ENCODE results near the gene FAM170B.

DNA sequence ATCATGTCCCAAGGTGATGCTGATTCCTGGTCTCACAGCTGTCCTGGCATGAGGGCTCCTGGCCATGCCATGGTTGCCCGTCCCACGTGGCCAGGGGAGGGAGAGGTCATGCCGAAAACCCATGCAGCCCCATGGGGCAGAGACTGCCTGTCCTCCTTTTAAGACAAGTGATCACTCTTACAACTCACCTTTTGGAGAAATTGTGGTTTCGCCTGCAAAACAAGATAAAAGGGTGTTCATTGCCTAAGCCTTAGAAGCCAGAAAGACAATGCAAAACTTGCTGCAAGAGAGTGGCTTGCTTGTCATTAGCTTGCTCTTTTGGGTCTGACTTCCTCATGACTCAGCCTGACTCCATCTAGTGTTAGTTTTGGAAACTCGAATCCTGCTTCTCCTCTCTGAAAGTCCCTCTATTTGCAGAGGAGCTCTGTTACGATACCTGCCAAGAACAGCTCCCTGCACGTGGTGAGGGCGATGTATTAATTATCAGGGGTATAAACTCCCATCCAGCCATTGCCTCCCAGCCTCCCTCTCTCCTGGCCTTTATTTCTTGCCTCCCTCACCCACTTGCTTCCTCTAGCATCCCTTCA, 27.7 kb upstream of the FAM170B start:
- TF ChIP-seq CTCF (IDR thresholded peaks at IDR 0.05): no peak
- no peak for TF ChIP-seq GABPB1 (CRISPR knock-in tag; IDR thresholded peaks at IDR 0.05)
